Pancreas (tissue), 10 donors: ENCODE data around the gene HTR3D. TPM values are rescaled to one million over a fixed set of nuclear protein-coding genes. Genes with fewer than 3 reads are reported as not detected.

Source experiments
- ATAC-seq, 4 donors: fragments of 200-7000 bp; cut with Tn5 transposase; one replicate each; pipeline versions ENCODE4 v1.8.0 to v1.9.1; 2020; ENCODE audit warnings: mild to moderate bottlenecking in 4 of 4, moderate library complexity in 4 of 4
- DNase-seq, 6 donors: peaks; one replicate each; pipeline ENCODE4 v3.0.0-alpha.2; 2020
- FAIRE-seq: peaks from 2 replicates; lab custom pipeline; 2012; peaks lifted over from hg19 to GRCh38; lab: Jason Lieb, UNC
- H3K27ac ChIP-seq, 4 donors: fragments of 200-600 bp; sonication (generic); 1 replicate in 3 of 4; 2 replicates in 1 of 4; pipeline versions ENCODE4 v1.5.0 to v1.8.0; 2020
- H3K27me3 ChIP-seq, 4 donors: fragments of 200-600 bp; one replicate each; pipeline ENCODE4 v1.8.0; 2021
- H3K36me3 ChIP-seq, 3 donors: fragments of 200-600 bp; sonication (generic) in 1 of 3; one replicate each; pipeline versions ENCODE4 v1.5.0 to v1.8.0; 2020 to 2021
- H3K4me1 ChIP-seq, 3 donors: fragments of 200-600 bp; one replicate each; pipeline ENCODE4 v1.8.0; 2021
- H3K4me3 ChIP-seq, 4 donors: fragments of 200-600 bp; sonication (generic) in 2 of 4; one replicate each; pipeline versions ENCODE4 v1.5.0 to v1.8.0; 2020 to 2021
- H3K9me3 ChIP-seq, 4 donors: fragments of 200-600 bp; one replicate each; pipeline ENCODE4 v1.8.0; 2021
- CTCF ChIP-seq, 4 donors: fragments of 200-600 bp; sonication (generic) in 3 of 4; IDR thresholded peaks; one replicate each; pipeline versions ENCODE4 v1.5.0 to v1.8.0; 2021; ENCODE audit warnings: antibody characterized with exemption in 4 of 4
- WGBS, 2 donors: extraction: QIAGEN DNeasy Blood & Tissue Kit; methylation state at CpG; one replicate each; pipeline ENCODE4 v1.1.7; 2013; 5-methylcytosine and 5-hydroxymethylcytosine counted together
- intact Hi-C, 3 donors: fragments of 100-400 bp; cut with DNase I; formaldehyde crosslinking; loops; one replicate each; pipeline versions ENCODE4 v1.11.1 to v1.14.2; 2022
- polyA plus RNA-seq, 2 donors: library from polyadenylated mRNA; stranded (reverse); fragments of 200-250 nt; gene quantifications; one replicate each; pipeline ENCODE4 v1.2.3, GENCODE V29; 2013
- total RNA-seq, 6 donors: library from RNA; stranded (reverse); fragmentation: NEBNext Ultra II Directional in 4 of 6; extraction: Animal tissue kit (Norgen Biotek cat#: 25700) in 4 of 6; gene quantifications; one replicate each; pipeline versions ENCODE4 v1.2.1 to v1.2.4, GENCODE V29; 2021 to 2023
- donor health status: healthy with polysubstance abuse.
- donor health status: DM: no; HTN: no; CAD: no; lungs with moderate emphysema.
- donor health status: DM: no; HTN: no; CAD: no.
- donor health status: control.
- donor health status: control.
- donor health status: Bipolar disorder and iron deficiency.
- donor health status: DM: yes; HTN: yes; CAD: no.
- donor health status: DM: no; HTN: no; CAD: no.
- donor health status: DM: no; HTN: no; CAD: no.
- donor health status: DM: yes; HTN: yes; CAD: no.

HTR3D gene
- total and polyA plus RNA-seq, 8 donors: not detected

- 75 to 76% methylated on average over 4 of the region's 4 CpGs for WGBS, 2 donors
- Histone ChIP-seq H3K27ac (no peak overlapping the region), H3K4me3 (no peak overlapping the region), H3K36me3 (no peaks in the 10 kb centered on the region), H3K9me3 (no peaks in the 10 kb centered on the region), H3K4me1 (no peaks in the 10 kb centered on the region), H3K27me3 (no peaks in the 10 kb centered on the region)
- intact Hi-C loops: no loop called here
- DNase-seq (no peak), FAIRE-seq (no peak), ATAC-seq (no peak)
- no peak for TF ChIP-seq CTCF (IDR thresholded peaks at IDR 0.05)
These were observed 42.1 kb downstream of the HTR3D start for GRCh38 chr3:184073621-184074020.

- H3K9me3 ChIP-seq: no peaks in the 10 kb centered on the region
These were observed 44.4 kb downstream of the HTR3D start for GRCh38 chr3:184075901-184076300.

GRCh38 chr3:184077881-184078280 lies 46.3 kb downstream of the HTR3D start:
- ATAC-seq (no peak), DNase-seq (no peak), FAIRE-seq (no peak)
- WGBS, 2 donors: 74 to 78% methylated on average over 5 of the region's 5 CpGs
- intact Hi-C loops: no loop called here
- H3K27ac ChIP-seq: no peak overlapping the region
- TF ChIP-seq CTCF (IDR thresholded peaks at IDR 0.05): no peak
- no peaks in the 10 kb centered on the region for H3K27me3 ChIP-seq
- no peak overlapping the region for H3K4me3 ChIP-seq
- H3K4me1 ChIP-seq: no peaks in the 10 kb centered on the region
- no peaks in the 10 kb centered on the region for H3K9me3 ChIP-seq
- no peaks in the 10 kb centered on the region for H3K36me3 ChIP-seq

More at GRCh38 chr3:184075901-184076300, 44.4 kb downstream of the HTR3D start:
- Histone ChIP-seq H3K36me3 (no peaks in the 10 kb centered on the region), H3K4me1 (no peaks in the 10 kb centered on the region), H3K27ac (no peak overlapping the region), H3K27me3 (no peaks in the 10 kb centered on the region), H3K4me3 (no peak overlapping the region)
- DNase-seq (no peak), FAIRE-seq (no peak), ATAC-seq (no peak)
- WGBS, 2 donors: 89 to 90% methylated on average over 6 of the region's 6 CpGs
- intact Hi-C loops: no loop called here
- TF ChIP-seq CTCF (IDR thresholded peaks at IDR 0.05): no peak

- WGBS, 2 donors: 74 to 91% methylated on average over 3 of the region's 3 CpGs
- no peak for DNase-seq
- no peak for FAIRE-seq
- Histone ChIP-seq H3K27ac (no peak overlapping the region), H3K9me3 (no peaks in the 10 kb centered on the region), H3K27me3 (no peaks in the 10 kb centered on the region), H3K4me1 (no peaks in the 10 kb centered on the region), H3K4me3 (no peak overlapping the region), H3K36me3 (no peaks in the 10 kb centered on the region)
- intact Hi-C loops: no loop called here
- ATAC-seq: no peak
- no peak for TF ChIP-seq CTCF (IDR thresholded peaks at IDR 0.05)
These were observed 47.3 kb downstream of the HTR3D start for GRCh38 chr3:184078851-184079250.

GRCh38 chr3:184081116-184081830 lies 49.7 kb downstream of the HTR3D start:
- H3K9me3 ChIP-seq: no peaks in the 10 kb centered on the region
- DNase-seq: no peak
- no peak overlapping the region for H3K27ac ChIP-seq
- H3K4me1 ChIP-seq: no peaks in the 10 kb centered on the region
- intact Hi-C loops: no loop called here
- no peak overlapping the region for H3K4me3 ChIP-seq
- no peaks in the 10 kb centered on the region for H3K27me3 ChIP-seq
- ATAC-seq: no peak
- no peaks in the 10 kb centered on the region for H3K36me3 ChIP-seq
- TF ChIP-seq CTCF (IDR thresholded peaks at IDR 0.05): no peak
- WGBS, 2 donors: 75 to 84% methylated on average over 16 of the region's 16 CpGs
- FAIRE-seq: no peak
